BLaER1 (cell line): ENCODE measurements around the gene NELL2.

Source experiments
- H3K27ac ChIP-seq: shearing (Covaris generic); formaldehyde crosslinking; 2 replicates; pipeline ENCODE4 v1.8.1; 2022
- H3K27me3 ChIP-seq: shearing (Covaris generic); formaldehyde crosslinking; 2 replicates; pipeline ENCODE4 v1.8.1; 2022
- H3K36me3 ChIP-seq: shearing (Covaris generic); formaldehyde crosslinking; 2 replicates; pipeline ENCODE4 v1.8.1; 2022
- H3K4me1 ChIP-seq: shearing (Covaris generic); formaldehyde crosslinking; 2 replicates; pipeline ENCODE4 v1.8.1; 2022
- H3K4me2 ChIP-seq: shearing (Covaris generic); formaldehyde crosslinking; 2 replicates; pipeline ENCODE4 v1.8.1; 2022
- H3K4me3 ChIP-seq: shearing (Covaris generic); formaldehyde crosslinking; 2 replicates; pipeline ENCODE4 v1.8.1; 2022
- H3K9ac ChIP-seq: shearing (Covaris generic); formaldehyde crosslinking; 2 replicates; pipeline ENCODE4 v1.8.1; 2022
- H3K9me3 ChIP-seq: shearing (Covaris generic); formaldehyde crosslinking; 2 replicates; pipeline ENCODE4 v1.8.1; 2022
- H4K20me1 ChIP-seq: shearing (Covaris generic); formaldehyde crosslinking; 2 replicates; pipeline ENCODE4 v1.8.1; 2022
- Cebpa-rat ChIP-seq: shearing (Covaris generic); IDR thresholded peaks from 2 replicates; pipeline ENCODE4 v1.8.1; 2022

The NELL2 gene

DNA sequence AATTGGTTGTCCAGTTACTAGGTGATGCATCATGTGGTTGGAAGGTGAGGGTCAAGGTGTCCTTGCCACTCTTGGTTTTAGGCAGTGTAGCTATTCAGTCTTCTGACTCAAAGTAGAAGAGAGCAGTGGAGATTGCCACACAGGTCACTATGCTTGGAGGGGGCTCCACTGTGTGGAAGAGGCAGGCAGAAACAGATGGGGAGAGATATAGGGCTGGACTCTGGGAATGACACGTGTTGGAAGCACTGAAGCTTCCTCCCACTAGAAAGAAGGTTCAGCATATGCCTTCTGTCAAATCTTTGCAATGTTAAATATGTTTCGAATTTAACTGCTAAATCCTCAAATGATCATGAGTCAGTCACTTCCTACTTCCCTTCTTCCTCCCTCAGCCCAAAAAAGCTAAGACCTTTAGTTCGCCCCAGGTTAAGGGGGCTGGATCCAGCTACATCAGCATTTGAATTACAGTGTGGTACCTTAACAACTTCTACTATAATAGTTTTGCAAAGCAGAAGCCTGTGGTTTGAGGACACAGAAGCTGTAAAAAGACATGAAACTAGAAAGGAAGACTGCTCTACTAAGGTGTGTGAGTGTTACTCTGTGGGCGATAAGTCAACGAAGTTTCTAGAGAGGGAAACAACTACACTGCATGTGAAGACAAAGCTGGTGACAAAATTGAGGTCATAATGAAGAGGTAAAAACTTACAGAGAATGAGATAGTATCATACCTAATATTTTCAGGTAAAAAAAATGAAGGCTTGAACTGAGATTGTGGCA, 228.0 kb downstream of the NELL2 start:
- H4K20me1 ChIP-seq = no peaks in the 10 kb centered on the region
- no peak for TF ChIP-seq Cebpa-rat
- no peaks in the 10 kb centered on the region for H3K9me3 ChIP-seq
- no peaks in the 10 kb centered on the region for H3K27me3 ChIP-seq
- H3K9ac ChIP-seq = no peak overlapping the region
- H3K27ac ChIP-seq = no peak overlapping the region
- H3K4me1 ChIP-seq = no peaks in the 10 kb centered on the region
- H3K36me3 ChIP-seq = no peaks in the 10 kb centered on the region
- H3K4me2 ChIP-seq = no peak overlapping the region
- H3K4me3 ChIP-seq = no peak overlapping the region

DNA sequence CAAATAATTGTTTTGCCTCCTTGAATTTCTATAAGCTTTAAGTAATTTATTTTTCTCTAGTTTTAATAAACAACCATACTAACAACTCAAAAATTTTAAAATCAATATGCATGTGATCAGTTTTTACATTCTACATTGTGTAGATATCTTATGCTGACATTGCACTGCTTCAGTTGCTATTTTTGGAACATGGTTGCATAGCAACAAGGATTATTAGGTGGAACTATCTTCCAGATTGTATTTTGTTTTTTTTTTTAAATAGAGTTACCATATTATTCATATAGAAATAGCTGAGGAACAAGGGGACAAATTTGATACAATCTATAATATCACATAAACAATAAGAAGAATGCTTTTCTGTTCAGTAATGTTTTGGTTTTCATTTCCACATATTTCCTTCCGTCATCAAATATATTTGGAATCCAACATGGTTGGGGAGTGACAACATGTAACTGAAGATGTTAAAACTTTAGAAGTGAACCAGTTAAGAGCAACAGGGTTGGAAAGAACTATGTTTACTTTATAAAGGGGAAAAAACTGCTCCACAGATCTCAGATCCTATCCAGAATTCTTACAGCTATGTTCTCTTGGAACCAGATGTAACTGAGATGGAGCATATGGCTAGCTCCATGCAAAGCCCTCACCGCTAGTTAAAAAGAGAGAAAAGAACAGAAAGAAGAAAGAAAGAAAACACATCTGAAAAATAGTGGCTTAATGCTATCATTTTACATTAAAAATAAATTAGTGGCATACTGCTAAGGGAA, 235.5 kb downstream of the NELL2 start:
- Histone ChIP-seq H3K27me3 (no peaks in the 10 kb centered on the region), H3K9me3 (no peaks in the 10 kb centered on the region), H3K4me3 (no peak overlapping the region), H3K4me2 (no peak overlapping the region), H3K9ac (no peak overlapping the region), H3K36me3 (no peaks in the 10 kb centered on the region), H3K4me1 (no peaks in the 10 kb centered on the region), H4K20me1 (no peaks in the 10 kb centered on the region), H3K27ac (no peak overlapping the region)
- TF ChIP-seq Cebpa-rat = no peak

DNA sequence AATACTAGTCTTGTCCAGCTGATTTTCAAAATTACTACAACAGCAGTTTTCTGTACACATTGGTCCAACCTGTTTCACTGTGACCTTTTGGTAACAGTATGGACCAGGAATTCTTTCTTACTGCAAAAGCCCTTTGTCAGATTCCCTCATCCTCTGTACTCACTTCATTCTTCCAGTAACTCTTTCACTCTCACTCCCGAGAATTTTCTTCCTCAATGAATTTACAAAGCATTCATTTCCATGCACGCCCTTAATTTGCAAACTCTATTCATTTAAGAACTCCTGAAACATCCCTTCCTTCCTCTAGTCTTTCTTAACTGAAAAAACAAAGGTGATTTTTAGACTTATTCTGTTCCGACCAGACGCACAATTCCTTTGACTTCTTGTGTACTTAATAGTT, 238.2 kb downstream of the NELL2 start:
- H3K36me3 ChIP-seq = no peaks in the 10 kb centered on the region
- no peak overlapping the region for H3K9ac ChIP-seq
- no peaks in the 10 kb centered on the region for H3K9me3 ChIP-seq
- H3K4me2 ChIP-seq = no peak overlapping the region
- H3K4me1 ChIP-seq = no peaks in the 10 kb centered on the region
- H3K4me3 ChIP-seq = no peak overlapping the region
- no peak for TF ChIP-seq Cebpa-rat
- H4K20me1 ChIP-seq = no peaks in the 10 kb centered on the region
- no peaks in the 10 kb centered on the region for H3K27me3 ChIP-seq
- no peak overlapping the region for H3K27ac ChIP-seq

DNA sequence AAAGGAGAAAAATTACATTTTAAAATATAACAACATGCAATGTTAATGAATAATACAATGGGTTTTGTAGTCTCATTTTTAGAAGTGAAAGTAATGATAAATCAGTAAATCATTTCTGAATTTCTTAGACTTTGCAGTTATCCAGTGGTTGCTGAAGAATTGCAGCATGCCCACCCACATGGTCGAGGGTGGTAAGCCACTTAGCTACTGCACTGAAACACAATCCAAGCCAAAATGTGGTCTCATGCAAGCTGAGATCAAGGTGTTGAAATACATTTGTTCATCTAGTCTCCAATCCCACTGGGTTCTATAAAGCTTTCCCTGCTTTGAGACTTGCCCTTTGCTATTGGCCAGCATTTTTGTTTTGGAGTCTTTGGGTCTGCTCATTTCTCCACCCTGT, 247.9 kb downstream of the NELL2 start:
- no peak overlapping the region for H3K27ac ChIP-seq

DNA sequence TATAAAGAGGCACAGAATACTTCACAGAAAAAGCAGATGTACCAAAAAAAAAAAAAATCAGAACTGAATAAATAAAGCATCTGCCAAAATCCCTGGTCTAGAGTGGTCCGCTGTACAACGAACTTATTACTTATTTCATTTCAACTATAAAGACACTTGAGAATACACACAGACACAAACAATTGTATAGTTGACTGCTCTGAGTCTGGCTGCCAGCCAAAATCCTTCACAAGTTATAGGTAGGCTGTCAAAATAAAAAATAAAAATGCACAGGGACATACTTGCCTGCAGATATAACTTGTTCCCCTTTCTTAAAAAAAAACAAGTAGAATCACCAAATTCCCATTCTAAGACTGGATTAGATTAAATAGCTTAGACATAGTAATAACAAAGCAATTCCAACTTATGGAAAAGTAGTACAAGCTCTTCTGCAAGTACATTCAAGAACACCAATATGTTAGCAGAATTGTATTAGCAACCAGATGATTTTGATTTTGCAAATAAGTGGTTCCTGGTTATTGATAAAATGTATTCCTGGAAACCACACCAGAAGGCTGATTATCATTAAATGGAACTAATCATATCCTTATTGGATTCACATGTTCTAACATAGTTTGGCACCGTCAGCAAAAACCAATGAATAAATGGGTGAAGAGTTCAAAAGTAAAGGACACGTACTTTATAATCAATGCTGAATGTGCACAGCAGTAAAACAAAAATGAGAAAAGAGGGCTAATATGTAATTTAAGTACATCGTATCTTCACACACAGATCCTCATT, 248.5 kb downstream of the NELL2 start:
- Histone ChIP-seq H3K9me3 (no peaks in the 10 kb centered on the region), H3K9ac (no peak overlapping the region), H3K4me3 (no peak overlapping the region), H3K4me2 (no peak overlapping the region), H3K27me3 (no peaks in the 10 kb centered on the region), H4K20me1 (no peaks in the 10 kb centered on the region), H3K27ac (no peak overlapping the region), H3K36me3 (no peaks in the 10 kb centered on the region), H3K4me1 (no peaks in the 10 kb centered on the region)
- TF ChIP-seq Cebpa-rat = no peak

More for the DNA sequence above, 247.9 kb downstream of the NELL2 start:
- Histone ChIP-seq H3K4me1 (no peaks in the 10 kb centered on the region), H3K9ac (no peak overlapping the region), H3K4me2 (no peak overlapping the region), H3K9me3 (no peaks in the 10 kb centered on the region), H3K36me3 (no peaks in the 10 kb centered on the region), H3K4me3 (no peak overlapping the region), H4K20me1 (no peaks in the 10 kb centered on the region), H3K27me3 (no peaks in the 10 kb centered on the region)
- no peak for TF ChIP-seq Cebpa-rat

DNA sequence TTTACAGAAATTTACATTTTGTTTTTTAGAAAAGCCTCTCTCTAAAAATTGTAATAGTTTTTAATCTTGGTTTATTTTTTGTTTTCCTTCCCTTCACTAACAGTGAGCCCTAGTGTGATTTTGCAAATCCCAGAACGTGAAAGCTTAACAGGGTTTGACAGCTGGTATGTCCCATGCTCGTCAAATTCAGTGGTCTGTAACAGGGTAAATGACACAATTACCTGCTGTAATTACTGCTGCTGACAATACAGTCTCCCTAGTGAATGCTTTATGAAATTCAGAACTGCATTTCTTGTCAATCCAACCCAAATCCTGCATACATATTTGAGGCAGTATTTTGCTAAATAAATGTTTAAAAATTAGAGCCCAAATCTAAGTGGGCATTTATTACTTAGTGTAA, 249.2 kb downstream of the NELL2 start:
- H3K36me3 ChIP-seq = no peaks in the 10 kb centered on the region
- no peak overlapping the region for H3K27ac ChIP-seq
- H3K4me2 ChIP-seq = no peak overlapping the region
- H3K4me3 ChIP-seq = no peak overlapping the region
- no peaks in the 10 kb centered on the region for H4K20me1 ChIP-seq
- H3K4me1 ChIP-seq = no peaks in the 10 kb centered on the region
- H3K9ac ChIP-seq = no peak overlapping the region
- no peaks in the 10 kb centered on the region for H3K27me3 ChIP-seq
- no peaks in the 10 kb centered on the region for H3K9me3 ChIP-seq
- TF ChIP-seq Cebpa-rat = no peak

DNA sequence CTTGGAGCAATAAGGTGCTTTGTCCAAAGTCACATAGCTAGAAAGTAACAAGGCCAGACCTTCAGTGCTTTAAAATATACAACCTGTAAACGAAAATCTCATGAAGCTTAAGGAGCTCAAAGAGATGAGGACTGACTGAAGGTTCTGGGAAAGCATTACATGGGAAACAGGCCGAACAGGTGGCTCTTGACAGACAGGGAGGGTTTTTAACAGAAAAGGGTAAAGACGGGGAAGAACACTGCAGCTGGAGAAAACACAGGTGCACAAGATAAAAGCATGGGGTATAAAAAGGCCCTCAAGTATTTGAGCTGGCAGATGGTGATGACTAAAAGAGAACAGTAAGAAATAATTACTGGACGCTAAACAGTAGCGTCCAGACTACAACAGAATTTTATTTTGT, 257.2 kb downstream of the NELL2 start:
- H3K9me3 ChIP-seq = no peaks in the 10 kb centered on the region
- no peaks in the 10 kb centered on the region for H3K27me3 ChIP-seq
- H3K4me3 ChIP-seq = no peak overlapping the region
- H3K4me2 ChIP-seq = no peak overlapping the region
- H3K4me1 ChIP-seq = no peaks in the 10 kb centered on the region
- no peak overlapping the region for H3K9ac ChIP-seq
- H3K27ac ChIP-seq = no peak overlapping the region
- TF ChIP-seq Cebpa-rat = no peak
- H3K36me3 ChIP-seq = no peaks in the 10 kb centered on the region
- H4K20me1 ChIP-seq = no peaks in the 10 kb centered on the region

DNA sequence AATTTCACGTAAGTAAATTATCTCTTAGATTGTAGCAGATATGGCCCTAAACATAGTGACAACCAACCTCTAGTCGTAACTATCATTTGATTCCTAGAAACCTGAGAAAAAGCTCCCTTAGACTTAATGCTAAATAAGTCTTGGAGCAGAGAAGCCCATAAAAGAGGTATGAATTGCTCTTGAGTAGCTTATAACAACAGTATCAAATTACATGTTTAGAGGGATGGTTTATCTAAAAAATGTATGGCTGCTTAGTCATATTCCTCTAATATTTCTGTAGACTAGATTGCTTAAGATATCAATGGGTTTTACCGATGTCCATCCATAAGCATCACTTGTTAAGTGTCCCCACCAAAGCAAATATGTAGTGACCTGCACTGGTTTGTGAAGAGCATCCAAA, 259.7 kb downstream of the NELL2 start:
- no peak for TF ChIP-seq Cebpa-rat
- Histone ChIP-seq H3K4me3 (no peak overlapping the region), H3K4me2 (no peak overlapping the region), H3K27me3 (no peaks in the 10 kb centered on the region), H4K20me1 (no peaks in the 10 kb centered on the region), H3K36me3 (no peaks in the 10 kb centered on the region), H3K9ac (no peak overlapping the region), H3K4me1 (no peaks in the 10 kb centered on the region), H3K9me3 (no peaks in the 10 kb centered on the region), H3K27ac (no peak overlapping the region)

DNA sequence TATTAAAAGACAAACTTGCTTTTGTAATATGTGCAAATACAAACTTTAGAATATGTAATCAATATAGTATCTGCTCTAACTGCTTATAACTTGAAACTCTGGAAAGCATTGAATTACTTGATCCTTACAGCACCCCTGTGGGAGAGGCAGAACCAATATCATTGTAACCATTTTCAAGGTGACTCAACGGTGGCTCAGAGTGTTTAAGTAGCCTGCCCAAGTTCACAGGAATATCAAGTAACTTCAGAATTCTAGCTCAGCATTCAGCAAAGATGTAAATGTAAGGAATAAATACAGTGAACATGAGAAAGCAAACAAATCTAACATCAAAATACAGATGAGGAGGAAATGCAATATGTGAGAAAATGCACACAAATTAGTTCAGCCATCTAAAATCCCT, 264.6 kb downstream of the NELL2 start:
- Histone ChIP-seq H3K27me3 (no peaks in the 10 kb centered on the region), H4K20me1 (no peaks in the 10 kb centered on the region), H3K4me3 (no peak overlapping the region), H3K27ac (no peak overlapping the region), H3K9me3 (no peaks in the 10 kb centered on the region), H3K9ac (no peak overlapping the region), H3K4me1 (no peaks in the 10 kb centered on the region), H3K36me3 (no peaks in the 10 kb centered on the region), H3K4me2 (no peak overlapping the region)
- TF ChIP-seq Cebpa-rat = no peak

DNA sequence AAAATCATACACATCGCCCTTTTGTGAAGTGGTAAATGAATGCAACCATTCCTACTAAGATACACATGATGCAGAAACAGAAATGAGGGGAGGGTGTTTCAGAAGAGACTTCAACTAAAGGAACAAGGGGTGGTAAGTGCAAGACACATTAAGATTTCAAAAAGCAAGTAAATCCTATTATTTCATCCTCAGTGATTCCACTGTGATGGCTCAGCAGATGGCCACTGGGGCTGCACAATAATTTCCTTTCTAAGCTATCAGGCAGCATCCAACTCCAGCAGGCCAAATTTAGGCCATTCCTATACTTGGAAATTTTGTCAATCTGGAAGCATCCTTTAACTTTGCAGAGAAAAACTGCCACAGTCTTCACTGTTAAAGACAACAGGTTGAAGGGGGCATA, 272.4 kb downstream of the NELL2 start:
- H3K4me2 ChIP-seq = no peak overlapping the region
- H3K27ac ChIP-seq = no peak overlapping the region
- no peaks in the 10 kb centered on the region for H4K20me1 ChIP-seq
- H3K9me3 ChIP-seq = no peaks in the 10 kb centered on the region
- no peak overlapping the region for H3K9ac ChIP-seq
- no peak for TF ChIP-seq Cebpa-rat
- no peaks in the 10 kb centered on the region for H3K27me3 ChIP-seq
- H3K36me3 ChIP-seq = no peaks in the 10 kb centered on the region
- H3K4me1 ChIP-seq = no peaks in the 10 kb centered on the region
- no peak overlapping the region for H3K4me3 ChIP-seq
